DOHH2 (cell line): Measurements from ENCODE around the gene DCTN5.

Source experiments
- H3F3A ChIP-seq: fragments of 200-600 bp; sonication (generic), shearing (Covaris generic); 2 replicates; pipeline ENCODE4 v1.6.0; 2016; ENCODE audit warnings: antibody characterized with exemption, mild to moderate bottlenecking; ENCODE audit not compliant: control insufficient read depth, insufficient read depth
- H3K27ac ChIP-seq: fragments of 200-600 bp; sonication (generic); 2 replicates; pipeline ENCODE4 v1.5.1; 2014; ENCODE audit warnings: low read depth, mild to moderate bottlenecking, low read length, moderate library complexity
- H3K27me3 ChIP-seq: fragments of 200-600 bp; sonication (generic); 2 replicates; pipeline ENCODE4 v1.6.1; 2014; ENCODE audit warnings: mild to moderate bottlenecking, low read length, mixed read lengths; ENCODE audit not compliant: control insufficient read depth
- H3K36me3 ChIP-seq: fragments of 200-600 bp; sonication (generic); 2 replicates; pipeline ENCODE4 v1.6.1; 2014; ENCODE audit warnings: mild to moderate bottlenecking, low read length, moderate library complexity, mixed read lengths; ENCODE audit not compliant: control insufficient read depth
- H3K4me1 ChIP-seq: fragments of 200-600 bp; sonication (generic); 2 replicates; pipeline ENCODE4 v1.6.1; 2014; ENCODE audit warnings: mild to moderate bottlenecking, low read length, mixed read lengths; ENCODE audit not compliant: control insufficient read depth
- H3K4me2 ChIP-seq: fragments of 200-600 bp; sonication (generic); 2 replicates; pipeline ENCODE4 v1.6.0; 2014; ENCODE audit warnings: mild to moderate bottlenecking, low read length, moderate library complexity
- H3K4me3 ChIP-seq: fragments of 200-600 bp; sonication (generic); 2 replicates; pipeline ENCODE4 v1.5.1; 2014; ENCODE audit warnings: mild to moderate bottlenecking, low read length, mixed read lengths
- H3K79me2 ChIP-seq: fragments of 200-600 bp; sonication (generic); 2 replicates; pipeline ENCODE4 v1.6.1; 2014; ENCODE audit warnings: mild to moderate bottlenecking, low read length, mixed read lengths; ENCODE audit not compliant: control insufficient read depth
- H3K9me2 ChIP-seq: fragments of 200-600 bp; sonication (generic); replicated peaks from 2 replicates; pipeline ENCODE4 v1.6.1; 2014; ENCODE audit warnings: mild to moderate bottlenecking, low read length, mixed read lengths; ENCODE audit not compliant: control insufficient read depth
- H3K9me3 ChIP-seq: fragments of 200-600 bp; sonication (generic); 2 replicates; pipeline ENCODE4 v1.6.1; 2014; ENCODE audit warnings: antibody characterized with exemption, low read length, mixed read lengths; ENCODE audit not compliant: control insufficient read depth, insufficient read depth
- H4K20me1 ChIP-seq: fragments of 200-600 bp; sonication (generic); 2 replicates; pipeline ENCODE4 v1.6.0; 2014; ENCODE audit warnings: low read depth, mild to moderate bottlenecking, antibody characterized with exemption, low read length, moderate library complexity; ENCODE audit not compliant: control insufficient read depth, insufficient read depth
- CTCF ChIP-seq: fragments of 200-600 bp; sonication (generic); IDR thresholded peaks from one replicate; pipeline ENCODE4 v1.5.1; 2014; ENCODE audit warnings: antibody characterized with exemption, mild to moderate bottlenecking, low read depth, low read length; ENCODE audit not compliant: poor library complexity, severe bottlenecking
- EZH2phosphoT487 ChIP-seq: fragments of 200-600 bp; sonication (generic); IDR thresholded peaks from 2 replicates; pipeline ENCODE4 v1.6.1; 2017; ENCODE audit warnings: borderline replicate concordance, mild to moderate bottlenecking, antibody characterized with exemption, low read length, moderate library complexity, mixed read lengths

DCTN5 gene

GRCh38 chr16:23668873-23669272 lies 27.6 kb downstream of the DCTN5 start:
- no peak overlapping the region for H3K27ac ChIP-seq
- no peaks in the 10 kb centered on the region for H4K20me1 ChIP-seq
- no peaks in the 10 kb centered on the region for H3K27me3 ChIP-seq
- no peak for TF ChIP-seq CTCF
- TF ChIP-seq EZH2phosphoT487: no peak
- peaks cover 12% of the 10 kb centered on the region for H3K4me1 ChIP-seq
- H3K36me3 ChIP-seq: peaks cover 74% of the 10 kb centered on the region
- no peaks in the 10 kb centered on the region for H3K9me3 ChIP-seq
- no peak overlapping the region for H3K4me2 ChIP-seq
- no peak overlapping the region for H3K4me3 ChIP-seq
- no peaks in the 10 kb centered on the region for H3F3A ChIP-seq
- no peaks in the 10 kb centered on the region for H3K9me2 ChIP-seq
- no peaks in the 10 kb centered on the region for H3K79me2 ChIP-seq

- H3K27ac ChIP-seq: no peak overlapping the region
- H3K27me3 ChIP-seq: no peaks in the 10 kb centered on the region
- no peaks in the 10 kb centered on the region for H3K9me3 ChIP-seq
- TF ChIP-seq CTCF (no peak), EZH2phosphoT487 (no peak)
- no peaks in the 10 kb centered on the region for H3K79me2 ChIP-seq
- H4K20me1 ChIP-seq: no peaks in the 10 kb centered on the region
- no peak overlapping the region for H3K4me3 ChIP-seq
- no peaks in the 10 kb centered on the region for H3K9me2 ChIP-seq
- H3K36me3 ChIP-seq: peaks cover 62% of the 10 kb centered on the region
- peaks cover 12% of the 10 kb centered on the region for H3K4me1 ChIP-seq
- no peaks in the 10 kb centered on the region for H3F3A ChIP-seq
- no peak overlapping the region for H3K4me2 ChIP-seq
Measured at GRCh38 chr16:23670137-23670776, 29.0 kb downstream of the DCTN5 start.

GRCh38 chr16:23673971-23674614 lies 32.8 kb downstream of the DCTN5 start:
- no peaks in the 10 kb centered on the region for H3K27me3 ChIP-seq
- no peak overlapping the region for H3K27ac ChIP-seq
- no peaks in the 10 kb centered on the region for H3K9me2 ChIP-seq
- H3K79me2 ChIP-seq: peaks cover 11% of the 10 kb centered on the region
- TF ChIP-seq CTCF (no peak), EZH2phosphoT487 (no peak)
- no peaks in the 10 kb centered on the region; the same call in 1 of the 2 replicates for H3F3A ChIP-seq
- no peaks in the 10 kb centered on the region for H3K9me3 ChIP-seq
- no peak overlapping the region for H3K4me2 ChIP-seq
- no peaks in the 10 kb centered on the region for H4K20me1 ChIP-seq
- H3K4me1 ChIP-seq: peaks cover 19% of the 10 kb centered on the region
- no peak overlapping the region for H3K4me3 ChIP-seq
- H3K36me3 ChIP-seq: peaks cover 27% of the 10 kb centered on the region
